Pons (tissue), 1 donor: ENCODE results near the gene BAIAP2.
A peak's percentile ranks its signal among the peaks of the same experiment; 100 is the strongest.

Experiments
- DNase-seq: peaks from one replicate; pipeline ENCODE4 v3.0.0-alpha.2; 2016; ENCODE audit warnings: low spot score

BAIAP2 gene

DNA sequence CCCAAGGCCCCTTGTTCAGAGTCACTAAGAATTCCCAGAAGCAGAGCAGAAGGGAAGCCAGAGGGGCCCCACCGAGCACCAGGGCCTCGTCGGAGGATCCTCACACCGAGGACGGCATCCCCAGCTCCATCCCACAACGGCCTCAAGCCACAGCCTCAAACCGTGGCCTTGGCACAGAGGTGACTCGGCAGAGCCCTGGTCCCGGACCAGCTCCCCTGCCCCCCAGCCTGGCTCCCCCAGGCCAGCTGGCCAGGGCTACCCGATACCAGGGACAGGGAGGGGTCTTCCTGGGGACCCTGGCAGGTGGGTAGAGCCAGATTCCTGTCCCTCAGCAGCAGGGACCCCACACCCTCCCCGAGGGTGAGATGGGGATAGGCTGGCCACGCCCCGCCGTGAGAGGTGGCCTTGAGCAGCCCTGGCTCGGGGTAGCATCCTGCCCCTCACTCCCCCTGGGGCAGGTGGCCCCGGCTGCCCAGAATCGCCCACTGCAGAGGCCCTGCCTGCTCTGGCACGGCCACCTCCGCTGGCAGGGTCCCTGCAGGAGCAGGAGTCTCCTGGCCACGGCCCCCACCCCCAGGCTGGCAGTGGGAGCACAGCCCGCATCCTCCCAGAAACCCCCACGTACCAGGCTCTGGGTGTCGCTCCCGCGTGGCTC lies 124.8 kb downstream of the BAIAP2 start:
- DNase-seq = no peak

DNA sequence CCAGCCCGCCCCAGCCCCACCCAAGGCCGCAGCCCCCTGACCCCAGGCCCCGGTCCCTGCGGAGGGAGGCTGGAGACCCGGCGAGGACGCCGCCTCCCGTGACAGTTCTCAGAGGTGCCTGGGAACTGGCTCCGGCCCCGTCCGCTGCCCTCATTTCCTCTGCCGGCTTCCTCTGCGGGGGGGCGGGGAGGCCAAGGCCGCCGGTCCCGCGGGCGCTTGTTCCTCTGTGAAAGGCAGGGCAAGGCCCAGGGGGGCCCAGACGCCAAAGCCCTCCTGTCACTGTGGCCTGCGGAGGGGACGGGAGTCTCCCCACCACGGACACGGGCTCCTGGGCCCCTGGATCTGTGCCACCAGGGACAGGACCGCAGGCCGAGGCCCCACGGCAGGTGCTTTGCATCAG lies 125.4 kb downstream of the BAIAP2 start:
- no peak for DNase-seq

DNA sequence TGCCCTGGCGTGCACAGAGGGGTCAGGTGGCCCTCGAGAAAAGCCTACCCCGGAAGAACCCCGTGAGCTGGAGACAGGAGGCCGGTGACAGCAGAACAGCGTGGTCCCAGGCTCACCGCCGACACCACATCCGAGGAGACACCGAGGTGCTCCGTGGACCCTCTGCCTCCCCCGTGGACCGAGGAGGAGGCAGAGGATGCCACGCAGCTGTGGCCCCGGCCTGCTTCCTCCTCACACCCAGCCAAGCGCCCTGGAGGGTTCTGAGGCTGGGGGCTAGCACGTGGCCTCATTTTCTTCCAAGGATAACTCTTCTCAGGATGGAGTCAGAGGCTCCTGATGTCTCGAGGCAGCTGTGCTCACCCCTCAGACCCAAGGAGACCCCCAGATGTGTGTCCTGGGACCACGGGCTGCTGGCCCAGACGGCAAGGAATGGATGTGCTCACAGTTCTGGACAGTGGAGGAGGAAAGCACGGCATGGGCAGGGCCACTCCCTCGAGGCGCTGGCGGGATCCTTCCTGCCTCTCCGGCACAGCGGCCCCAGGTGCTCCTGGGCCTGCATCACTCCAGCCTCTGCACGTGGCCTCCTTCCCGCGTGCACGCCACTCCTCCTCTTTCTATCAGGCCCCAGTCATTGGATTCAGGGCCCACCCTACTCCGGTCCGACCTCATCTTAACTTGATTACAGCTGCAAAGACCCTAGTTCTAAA lies 125.9 kb downstream of the BAIAP2 start:
- DNase-seq = no peak

DNA sequence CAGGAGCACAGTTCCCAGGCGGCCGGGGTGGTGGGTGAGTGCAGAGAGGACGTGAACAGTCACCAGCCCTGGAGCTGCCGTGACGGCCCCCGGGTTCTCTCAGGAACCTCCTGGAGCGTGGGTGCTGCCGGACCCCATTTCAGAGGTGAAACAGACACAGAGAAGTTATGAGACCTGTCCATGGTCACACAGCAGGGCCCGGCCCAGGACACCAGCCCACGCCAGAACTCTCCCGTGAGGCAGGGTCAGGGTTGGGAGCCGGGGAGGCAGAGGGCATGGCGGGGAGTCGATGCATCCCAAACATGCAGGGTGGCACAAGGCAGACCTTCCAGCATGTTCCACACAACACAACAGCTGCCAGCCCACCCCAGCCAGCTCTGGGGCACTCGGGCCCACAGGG lies 126.6 kb downstream of the BAIAP2 start:
- DNase-seq = no peak

DNA sequence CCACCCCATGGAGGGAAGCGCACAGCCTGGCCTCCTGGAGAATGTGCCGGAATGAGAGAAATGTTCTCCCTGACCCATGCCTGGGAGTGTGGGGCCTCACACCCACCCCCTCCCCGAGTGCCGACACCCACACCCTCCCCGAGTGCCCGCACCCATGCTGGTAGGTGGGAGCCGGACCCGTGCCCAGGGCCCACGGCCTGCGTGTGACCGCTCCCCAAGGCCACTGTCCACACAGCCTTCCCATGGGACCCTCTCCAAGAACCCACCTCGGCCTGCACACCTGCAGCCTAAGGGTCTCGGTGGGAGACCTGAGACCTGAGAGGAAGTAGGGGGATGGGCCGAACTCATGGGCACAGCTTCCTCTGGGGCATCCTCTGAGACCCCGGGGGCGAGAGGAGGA lies 127.0 kb downstream of the BAIAP2 start:
- DNase-seq = no peak

DNA sequence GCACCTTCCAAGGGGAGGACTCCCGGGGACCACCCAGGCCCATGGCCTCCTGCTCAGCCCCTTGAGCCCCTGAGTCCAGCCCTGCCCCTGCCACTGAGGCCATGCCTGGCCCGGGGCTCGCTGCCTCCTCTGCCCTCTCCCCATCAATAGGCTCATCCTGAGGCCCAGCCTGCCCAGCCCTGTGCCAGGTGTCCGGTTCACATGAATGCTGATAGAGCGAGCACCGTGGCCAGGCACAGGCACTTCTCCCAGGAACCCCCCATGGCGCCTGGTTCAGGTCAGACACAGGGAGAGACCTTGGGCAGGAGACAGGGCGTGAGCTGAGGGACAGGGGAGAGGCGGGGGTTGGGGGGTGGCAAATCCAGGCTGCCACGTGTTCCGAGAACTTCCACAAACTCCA lies 127.5 kb downstream of the BAIAP2 start:
- DNase-seq = no peak

DNA sequence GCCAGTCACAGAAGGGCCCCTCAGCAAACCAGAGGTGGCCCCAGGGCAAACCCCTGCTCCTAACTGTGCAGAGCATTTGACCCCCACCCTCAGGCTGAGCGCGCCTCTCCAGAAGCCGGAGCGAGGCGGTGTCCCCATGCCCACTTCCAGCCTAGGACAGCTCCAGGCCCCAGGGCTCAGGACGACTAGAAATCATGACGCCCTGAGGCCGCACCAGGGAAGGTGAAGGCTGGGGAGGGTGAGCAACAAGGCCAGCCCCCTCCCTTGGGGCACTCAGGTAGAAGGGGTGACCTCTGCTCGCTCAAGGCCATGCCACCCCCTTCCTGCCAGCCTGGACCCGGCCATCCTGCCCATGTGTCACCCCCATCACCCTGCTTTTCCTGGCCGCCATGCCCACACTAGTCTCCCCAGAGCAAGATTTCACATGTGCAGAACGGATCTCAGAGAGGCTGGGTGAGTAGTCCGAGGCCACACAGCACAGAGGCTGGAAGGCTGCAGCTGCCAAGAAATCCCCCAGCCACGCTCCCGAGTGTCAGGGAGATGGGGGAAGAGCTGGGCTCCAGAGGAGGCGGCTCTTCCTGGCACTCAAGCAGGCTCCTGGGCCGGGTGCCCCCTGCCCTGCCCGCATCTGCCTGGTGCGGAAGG lies 128.2 kb downstream of the BAIAP2 start:
- no peak for DNase-seq

DNA sequence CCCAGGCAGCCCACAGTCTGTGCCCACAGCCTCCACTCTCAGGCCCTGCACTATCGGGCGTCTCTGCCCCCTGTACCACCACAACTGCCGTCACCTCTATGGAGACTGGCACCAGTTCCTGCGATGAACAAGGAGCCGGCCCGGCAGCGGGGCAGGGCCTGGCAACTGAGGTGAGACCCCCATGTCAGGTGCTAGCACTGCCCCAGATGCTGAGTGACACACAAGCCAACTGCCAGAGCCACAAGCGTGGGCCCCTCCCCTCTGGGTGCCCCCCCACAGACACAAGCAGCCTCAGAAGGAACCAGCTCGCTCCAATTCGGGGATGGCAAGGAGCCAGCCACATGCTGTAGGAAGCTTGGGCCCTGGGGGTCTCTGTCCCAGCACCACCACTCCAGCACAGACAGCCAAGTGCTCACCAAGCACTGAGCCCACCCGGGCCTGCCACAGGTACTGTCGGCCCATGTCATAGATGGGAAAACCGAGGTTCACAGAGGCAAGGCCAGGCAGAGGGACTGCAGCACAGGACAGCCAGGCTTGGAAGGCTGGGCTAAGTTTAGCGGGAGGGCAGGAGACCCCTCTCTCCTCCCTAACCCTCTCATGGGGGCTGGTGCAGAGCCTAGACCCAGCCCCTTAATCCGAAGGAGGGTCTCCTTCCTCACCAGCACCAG lies 128.9 kb downstream of the BAIAP2 start:
- no peak for DNase-seq

DNA sequence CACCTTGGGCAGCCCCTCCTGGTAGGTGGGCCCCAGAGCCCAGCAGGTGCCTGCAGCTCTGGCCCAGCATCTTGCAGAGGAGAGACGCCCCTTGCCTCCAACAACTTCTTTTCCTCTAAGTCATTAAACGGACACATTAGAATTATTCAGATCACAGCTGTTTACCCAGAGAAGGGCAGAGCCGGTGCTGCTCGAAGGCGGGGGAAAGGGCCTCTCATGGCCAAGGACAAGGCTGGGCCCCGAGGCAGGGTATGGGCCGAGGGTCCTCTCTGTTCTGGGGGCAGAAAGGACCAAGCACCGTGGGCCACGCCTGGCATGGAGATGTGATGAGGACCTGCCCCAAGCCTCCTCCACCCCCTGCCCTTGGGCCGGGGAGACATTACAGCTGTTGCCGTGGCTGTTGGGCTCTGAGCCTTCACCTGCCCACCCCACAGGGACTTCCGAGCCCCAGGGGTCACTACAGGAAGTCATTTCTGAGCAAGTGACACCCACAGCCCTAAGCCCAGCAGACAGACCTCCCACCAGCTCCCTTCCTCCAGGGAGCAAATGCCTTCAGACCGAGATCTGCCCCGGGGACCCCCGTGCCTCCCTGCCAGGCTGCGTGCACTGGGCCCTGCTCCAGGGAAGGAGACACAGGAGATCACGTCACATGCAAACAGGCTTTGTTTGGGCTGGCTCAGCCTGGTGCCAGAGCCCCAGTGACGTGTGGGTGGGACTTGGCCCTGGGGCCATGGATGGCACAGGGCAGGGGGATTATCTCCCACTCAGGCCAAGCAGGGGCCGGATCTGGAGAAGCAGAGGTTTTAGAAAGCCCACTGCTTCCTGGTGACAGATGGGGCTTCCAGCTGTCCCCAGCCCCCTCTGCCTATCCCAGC lies 129.7 kb downstream of the BAIAP2 start:
- peak; percentile 79 for DNase-seq

DNA sequence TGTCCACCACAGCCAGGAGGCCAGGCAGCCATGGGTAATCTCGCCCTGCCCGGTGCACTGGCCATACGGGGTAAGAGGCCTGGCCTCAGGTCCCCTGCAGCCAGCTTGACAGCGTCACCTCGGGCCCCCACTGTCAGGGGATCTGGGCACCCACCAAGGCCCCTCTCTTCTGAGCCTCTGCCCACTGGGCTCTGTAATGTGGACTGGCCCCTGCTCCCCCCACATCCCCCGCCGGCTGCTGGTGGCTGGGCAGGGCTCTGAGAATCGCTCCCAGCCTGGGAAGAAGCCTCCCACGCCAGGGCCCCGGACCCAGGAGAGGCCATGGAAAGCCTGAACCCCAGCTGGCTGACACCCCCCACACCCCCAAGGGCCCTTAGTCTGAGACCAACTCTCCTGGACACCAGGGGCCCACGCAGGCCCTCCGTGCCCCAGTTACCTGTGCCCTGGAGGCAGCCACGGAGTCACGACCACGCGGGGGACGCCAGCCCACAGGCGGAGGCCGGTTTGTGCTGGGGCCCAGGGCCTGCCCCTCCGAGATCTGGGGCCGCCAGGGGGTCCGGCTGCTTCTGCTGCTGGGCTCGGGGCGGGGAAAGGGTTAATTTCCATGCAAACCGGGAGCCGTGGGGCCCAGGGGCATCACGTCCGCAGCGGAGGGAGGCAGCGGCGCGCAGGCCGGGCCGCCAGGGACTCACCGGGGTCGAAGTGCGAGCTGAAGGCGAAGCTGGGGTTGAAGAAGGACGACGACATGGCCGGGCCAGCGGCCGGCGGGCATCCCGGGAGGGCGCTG lies 130.5 kb downstream of the BAIAP2 start, which contains the start of gene PVALEF:
Gene PVALEF (plus strand): TSS at position 262 of the 787 bp plus-strand sequence. CDS start 15,720 bp downstream, outside the sequence.
- DNase-seq = peak; percentile 36

DNA sequence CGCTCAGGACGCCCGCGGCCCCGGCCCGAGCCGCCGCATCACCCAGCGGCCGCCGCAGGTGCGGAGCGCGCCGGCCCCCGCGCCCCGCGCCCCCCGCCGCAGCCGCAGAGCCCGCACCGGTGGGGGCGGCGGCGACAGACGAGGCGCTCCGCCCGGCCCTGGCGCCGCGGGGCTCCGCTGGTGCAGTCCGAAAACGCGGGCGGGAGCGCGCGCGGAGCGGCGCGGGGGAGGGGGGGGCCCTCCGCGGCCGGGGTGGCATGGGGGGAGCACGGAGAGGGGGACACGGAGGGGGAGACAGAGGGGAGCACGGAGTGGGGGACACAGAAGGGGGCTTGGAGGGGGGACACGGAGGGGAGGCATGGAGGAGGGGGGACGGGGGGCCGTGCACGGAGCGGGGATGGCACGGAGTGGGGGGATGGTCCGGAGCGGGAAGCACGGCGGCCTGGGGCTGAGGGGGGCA lies 131.1 kb downstream of the BAIAP2 start, which contains the start of gene AATK:
Gene AATK (minus strand): TSS at position 189 of the 460 bp plus-strand sequence. CDS start 229 bp downstream, outside the sequence.
- DNase-seq = no peak
